Measurements from ENCODE around the gene LENG9. TPM values are rescaled to one million over a fixed set of nuclear protein-coding genes. Genes with fewer than 3 reads are reported as not detected.

Gene LENG9
- total RNA-seq, 1 experiment from 2014 or later: 4.0 TPM

DNA sequence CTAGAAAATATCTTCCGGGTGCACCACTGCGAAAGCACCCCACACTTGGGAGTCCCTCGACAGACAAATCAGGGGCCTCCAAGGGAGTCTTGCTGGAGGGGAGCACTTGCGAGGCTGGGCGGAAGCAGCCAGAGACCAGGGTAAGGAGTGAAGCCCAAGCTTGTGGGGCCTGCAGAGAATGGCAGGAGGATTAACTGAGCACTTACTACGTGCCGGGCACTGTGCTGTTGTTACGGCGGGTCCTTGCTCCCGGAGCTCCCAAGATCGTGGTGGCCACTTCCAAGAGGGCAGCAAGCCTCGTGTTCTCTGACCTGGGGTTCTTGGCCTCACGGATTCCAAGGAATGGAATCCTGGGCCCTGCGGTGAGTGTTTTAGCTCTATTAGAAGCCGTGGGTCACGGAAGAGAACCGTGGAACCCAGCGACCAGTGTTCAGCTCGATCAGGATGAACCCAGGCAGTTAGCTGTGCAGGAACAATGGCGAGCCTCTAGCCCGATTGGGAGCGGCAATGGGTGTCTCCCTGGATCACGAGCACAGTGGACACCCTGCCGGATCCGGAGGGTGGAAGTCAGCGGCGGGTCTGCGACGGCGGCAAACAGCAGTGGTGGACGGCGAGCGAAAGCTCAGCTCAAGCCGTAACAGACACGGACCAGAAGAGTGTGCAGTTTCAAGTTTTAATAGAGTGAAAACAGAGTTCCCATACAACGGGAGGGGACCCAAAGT is 38.8 kb downstream of the LENG9 start:
- Histone ChIP-seq H3K27ac (no peak overlapping the region), H3K36me3 (no peaks in the 10 kb centered on the region), H3K27me3 (replicated peaks) (peaks cover 49% of the 10 kb centered on the region)

DNA sequence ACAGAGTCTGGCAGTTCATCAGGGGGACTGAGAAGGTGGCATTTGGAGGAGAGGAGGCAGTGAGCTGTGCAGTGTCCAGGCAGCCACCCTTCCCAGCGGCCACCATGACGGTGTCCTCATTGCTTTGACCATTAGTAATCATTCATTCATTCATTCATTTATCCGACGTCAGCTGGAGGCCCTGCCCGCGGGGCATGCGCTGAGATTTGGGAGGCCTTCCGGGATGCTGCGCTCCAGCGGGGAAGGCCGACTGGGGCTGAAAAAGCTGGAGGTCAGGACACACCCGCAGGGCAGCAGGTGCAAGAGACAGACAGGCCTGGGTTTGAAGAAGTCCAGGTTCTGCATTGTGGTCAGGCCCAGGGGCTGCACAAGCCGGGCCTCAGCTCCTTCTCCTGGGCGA is 39.4 kb downstream of the LENG9 start:
- H3K36me3 ChIP-seq: no peaks in the 10 kb centered on the region
- no peak overlapping the region for H3K27ac ChIP-seq
- peaks cover 48% of the 10 kb centered on the region for H3K27me3 ChIP-seq (replicated peaks)
- DNase-seq (ENCODE audit: low read depth in 1 of 2, low spot score in 2 of 2): no peak
- H3K4me1 ChIP-seq (replicated peaks): no peaks in the 10 kb centered on the region
- H3K9me3 ChIP-seq (replicated peaks): no peaks in the 10 kb centered on the region
- H3K4me3 ChIP-seq: no peak overlapping the region

More for the DNA sequence above, 38.8 kb downstream of the LENG9 start:
- no peaks in the 10 kb centered on the region for H3K4me1 ChIP-seq (replicated peaks)
- H3K9me3 ChIP-seq (replicated peaks): no peaks in the 10 kb centered on the region
- no peak for DNase-seq (ENCODE audit: low read depth in 1 of 2, low spot score in 2 of 2)
- no peak overlapping the region for H3K4me3 ChIP-seq

DNA sequence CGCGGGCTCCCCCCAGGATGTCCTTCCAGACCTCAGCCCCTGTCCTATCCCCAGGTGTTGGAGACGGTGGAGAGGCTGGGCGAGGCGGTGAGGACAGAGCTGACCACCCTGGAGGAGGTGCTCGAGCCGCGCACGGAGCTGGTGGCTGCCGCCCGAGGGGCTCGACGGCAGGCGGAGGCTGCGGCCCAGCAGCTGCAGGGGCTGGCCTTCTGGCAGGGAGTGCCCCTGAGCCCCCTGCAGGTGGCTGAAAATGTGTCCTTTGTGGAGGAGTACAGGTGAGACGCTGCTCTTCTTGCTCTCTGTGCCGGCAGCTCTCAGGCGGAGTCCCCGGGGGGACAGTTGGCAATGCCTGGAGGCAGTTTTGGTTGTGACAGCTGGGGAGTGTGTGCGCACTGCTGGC is 41.4 kb downstream of the LENG9 start:
- no peaks in the 10 kb centered on the region for H3K36me3 ChIP-seq
- H3K27ac ChIP-seq: no peak overlapping the region
- no peaks in the 10 kb centered on the region for H3K4me1 ChIP-seq (replicated peaks)
- H3K9me3 ChIP-seq (replicated peaks): no peaks in the 10 kb centered on the region
- peaks cover 53% of the 10 kb centered on the region for H3K27me3 ChIP-seq (replicated peaks)
- no peak for DNase-seq (ENCODE audit: low read depth in 1 of 2, low spot score in 2 of 2)
- H3K4me3 ChIP-seq: no peak overlapping the region

DNA sequence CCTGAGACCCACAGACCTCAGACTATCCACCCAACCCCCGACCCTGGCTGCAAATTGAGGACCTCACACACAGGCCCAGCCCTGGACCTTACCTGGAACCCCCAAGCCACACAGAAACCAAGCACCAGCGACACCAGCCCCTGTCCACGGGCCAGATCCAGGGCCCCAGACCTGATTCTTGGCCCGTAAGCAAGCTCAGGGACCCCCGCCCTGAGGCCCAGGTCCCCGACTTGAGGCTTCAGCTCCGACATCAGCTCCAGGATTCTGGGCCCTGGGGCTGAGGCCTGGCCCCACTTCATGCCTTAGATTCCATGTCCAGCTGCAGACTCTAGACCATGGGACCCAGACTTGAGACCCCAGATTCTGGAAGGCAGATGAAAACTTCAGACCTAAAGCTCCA is 42.1 kb downstream of the LENG9 start:
- Histone ChIP-seq H3K27ac (no peak overlapping the region), H3K27me3 (replicated peaks) (peaks cover 59% of the 10 kb centered on the region), H3K36me3 (no peaks in the 10 kb centered on the region), H3K9me3 (replicated peaks) (no peaks in the 10 kb centered on the region), H3K4me3 (no peak overlapping the region), H3K4me1 (replicated peaks) (no peaks in the 10 kb centered on the region)
- DNase-seq (ENCODE audit: low read depth in 1 of 2, low spot score in 2 of 2): no peak

DNA sequence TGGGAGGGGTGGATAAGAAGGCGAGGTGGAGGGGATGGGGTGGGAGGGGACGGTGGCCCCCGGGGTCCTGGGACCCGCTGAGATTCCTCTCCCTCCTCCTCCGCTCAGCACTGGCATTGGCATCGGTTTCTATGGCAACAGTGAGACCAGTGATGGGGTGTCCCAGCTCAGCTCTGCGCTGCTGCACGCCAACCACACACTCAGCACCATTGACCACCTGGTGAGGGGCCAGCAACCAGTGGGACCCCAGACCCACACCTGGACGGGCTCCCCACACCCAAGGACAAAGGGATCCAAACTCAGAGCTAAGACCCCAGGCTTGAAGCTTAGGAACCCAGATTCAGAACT is 42.4 kb downstream of the LENG9 start:
- no peaks in the 10 kb centered on the region for H3K36me3 ChIP-seq
- DNase-seq (ENCODE audit: low read depth in 1 of 2, low spot score in 2 of 2): no peak
- no peaks in the 10 kb centered on the region for H3K9me3 ChIP-seq (replicated peaks)
- H3K4me1 ChIP-seq (replicated peaks): no peaks in the 10 kb centered on the region
- no peak overlapping the region for H3K4me3 ChIP-seq
- H3K27me3 ChIP-seq (replicated peaks): peaks cover 59% of the 10 kb centered on the region
- no peak overlapping the region for H3K27ac ChIP-seq

DNA sequence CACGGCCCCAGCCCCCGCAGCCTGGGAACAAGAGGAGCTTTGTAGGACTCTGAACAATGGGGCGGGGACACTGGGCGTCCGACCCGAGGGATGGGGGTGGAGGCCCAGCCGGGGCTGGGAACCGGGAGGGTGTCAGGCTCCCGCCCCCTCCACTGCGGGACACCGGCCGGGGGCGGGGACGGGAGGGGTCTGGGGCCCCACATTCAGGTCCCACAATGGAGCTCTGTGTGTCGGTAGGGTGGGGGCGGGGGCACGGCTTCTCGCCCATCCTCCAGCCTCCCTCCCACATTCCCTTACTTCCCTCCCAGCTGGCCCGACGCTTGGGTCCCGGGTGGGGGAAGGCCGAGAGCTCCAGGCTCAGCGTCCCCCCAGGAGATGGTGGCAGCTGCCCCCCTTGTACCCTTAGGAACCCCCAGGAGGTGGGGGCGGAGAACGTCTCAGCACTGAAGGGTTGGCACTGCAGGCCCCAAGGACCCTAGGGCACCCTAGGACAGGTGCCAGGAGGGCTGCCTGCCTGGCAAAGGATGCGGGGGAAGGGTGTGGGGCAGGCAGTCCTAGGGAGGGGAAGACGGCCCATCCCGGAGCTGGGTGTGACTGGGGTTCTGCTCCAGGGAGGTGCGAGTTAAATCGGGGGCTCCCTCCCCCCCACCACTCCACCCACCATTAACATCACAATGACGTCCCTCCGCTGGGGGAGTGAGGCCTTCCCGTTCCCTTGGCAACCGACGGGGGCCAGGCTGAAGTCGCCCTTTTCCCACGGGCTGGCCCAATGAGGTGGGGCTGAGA is 43.0 kb downstream of the LENG9 start:
- peaks cover 59% of the 10 kb centered on the region for H3K27me3 ChIP-seq (replicated peaks)
- H3K9me3 ChIP-seq (replicated peaks): no peaks in the 10 kb centered on the region
- H3K4me3 ChIP-seq: no peak overlapping the region
- H3K27ac ChIP-seq: no peak overlapping the region
- H3K36me3 ChIP-seq: no peaks in the 10 kb centered on the region
- H3K4me1 ChIP-seq (replicated peaks): no peaks in the 10 kb centered on the region
- no peak for DNase-seq (ENCODE audit: low read depth in 1 of 2, low spot score in 2 of 2)

DNA sequence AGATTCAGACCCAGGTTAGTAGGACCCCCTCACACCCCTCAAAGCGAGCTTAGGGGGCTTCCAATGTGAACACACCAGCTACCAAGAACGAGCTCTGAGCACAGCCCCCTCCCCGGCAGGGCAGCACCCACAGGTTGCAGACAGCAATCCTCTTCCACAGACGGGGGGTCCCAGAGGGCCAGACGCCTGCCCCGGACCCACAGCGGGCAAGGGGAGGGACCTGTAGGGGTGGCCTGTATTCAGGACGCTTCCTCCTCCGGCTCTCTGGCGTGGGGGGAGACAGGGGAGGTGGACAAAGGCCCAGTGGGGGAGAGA is 43.6 kb downstream of the LENG9 start:
- H3K4me1 ChIP-seq (replicated peaks): no peaks in the 10 kb centered on the region
- peaks cover 62% of the 10 kb centered on the region for H3K27me3 ChIP-seq (replicated peaks)
- H3K4me3 ChIP-seq: no peak overlapping the region
- no peaks in the 10 kb centered on the region for H3K9me3 ChIP-seq (replicated peaks)
- H3K36me3 ChIP-seq: no peaks in the 10 kb centered on the region
- DNase-seq (ENCODE audit: low read depth in 1 of 2, low spot score in 2 of 2): no peak
- no peak overlapping the region for H3K27ac ChIP-seq

DNA sequence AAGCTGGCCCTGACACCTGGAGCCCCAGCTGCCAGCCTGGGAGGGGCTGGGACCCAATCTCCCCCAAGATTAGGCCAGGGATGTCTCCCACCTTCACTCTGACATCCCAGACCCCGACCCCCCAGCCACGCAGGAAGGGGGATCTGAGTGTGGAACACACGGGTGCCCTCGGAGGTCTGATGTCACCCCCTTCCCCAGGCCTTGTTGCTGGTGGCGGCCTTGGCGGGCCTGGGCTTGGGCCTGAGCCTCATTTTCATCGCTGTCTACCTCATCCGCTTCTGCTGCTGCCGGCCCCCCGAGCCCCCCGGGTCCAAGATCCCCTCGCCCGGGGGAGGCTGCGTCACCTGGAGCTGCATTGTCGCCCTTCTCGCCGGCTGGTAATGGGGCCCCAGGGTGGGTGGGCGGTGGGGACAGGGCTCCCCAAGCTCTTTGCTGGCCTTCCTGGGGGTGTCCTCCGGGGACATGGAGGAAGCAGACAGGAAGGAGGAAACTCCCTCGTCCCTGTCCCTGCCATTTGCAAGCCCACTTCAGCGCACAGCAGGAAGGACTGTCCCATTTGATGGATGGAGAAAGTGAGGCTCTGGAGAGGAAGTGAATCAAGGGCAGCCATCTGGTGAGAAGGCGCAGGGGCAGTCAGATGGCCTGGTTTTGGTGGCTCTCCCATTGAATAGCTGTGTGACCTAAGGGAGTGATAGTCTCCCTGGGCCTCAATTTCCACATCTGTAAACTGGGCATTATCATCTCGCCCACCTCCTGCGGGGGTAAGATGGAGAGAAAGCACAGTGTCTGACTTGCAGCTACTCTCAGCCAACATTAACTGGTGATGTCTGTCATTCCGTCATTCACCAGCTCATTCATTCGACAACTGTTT is 44.4 kb downstream of the LENG9 start:
- no peak for DNase-seq (ENCODE audit: low read depth in 1 of 2, low spot score in 2 of 2)
- no peaks in the 10 kb centered on the region for H3K4me1 ChIP-seq (replicated peaks)
- H3K27ac ChIP-seq: no peak overlapping the region
- H3K4me3 ChIP-seq: no peak overlapping the region
- no peaks in the 10 kb centered on the region for H3K9me3 ChIP-seq (replicated peaks)
- no peaks in the 10 kb centered on the region for H3K36me3 ChIP-seq
- H3K27me3 ChIP-seq (replicated peaks): peaks cover 67% of the 10 kb centered on the region

DNA sequence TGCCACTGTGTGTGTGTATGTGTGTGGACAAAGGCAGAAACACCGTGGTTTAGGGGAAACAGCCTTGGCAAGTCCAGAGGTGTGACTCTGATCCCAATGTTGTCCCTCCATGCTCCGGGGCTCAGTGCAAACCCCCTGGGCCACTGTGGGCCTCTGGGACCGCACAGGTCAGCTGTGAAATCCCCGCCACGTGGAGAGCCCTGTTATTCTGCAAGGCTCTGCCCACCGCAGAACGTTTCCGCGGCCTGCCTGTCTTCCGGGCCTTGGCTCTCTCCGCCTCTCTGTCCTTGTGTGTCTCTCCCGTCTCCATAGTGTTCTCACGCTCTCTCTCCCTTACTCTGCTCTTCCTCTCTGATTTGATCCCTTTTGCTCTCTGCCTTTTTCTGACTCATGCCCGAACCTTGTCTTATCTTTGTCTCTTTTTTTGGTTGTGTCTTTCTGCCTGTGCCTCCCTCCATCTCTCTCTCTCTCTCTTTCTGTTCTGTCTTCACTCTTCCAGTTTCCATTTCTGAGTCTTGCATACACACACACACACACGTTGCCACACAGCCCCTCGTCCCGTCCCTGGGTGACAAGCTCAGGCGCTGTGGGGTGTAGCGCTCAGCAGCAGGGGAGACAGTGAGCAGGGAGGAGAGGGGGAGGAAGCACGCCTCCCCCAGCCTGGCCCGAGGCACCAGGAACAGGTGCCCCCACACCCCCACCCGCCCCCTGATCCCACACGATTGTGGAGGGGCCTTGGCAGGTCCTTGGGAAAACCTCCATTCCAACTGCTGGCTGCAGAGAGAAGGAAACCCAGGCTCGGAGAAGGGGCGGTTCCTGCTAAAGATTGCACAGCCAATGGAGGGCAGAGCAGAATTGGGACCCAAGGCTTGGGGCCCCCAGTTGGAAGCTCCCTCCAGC is 45.3 kb downstream of the LENG9 start:
- no peaks in the 10 kb centered on the region for H3K9me3 ChIP-seq (replicated peaks)
- no peaks in the 10 kb centered on the region for H3K36me3 ChIP-seq
- no peak overlapping the region for H3K4me3 ChIP-seq
- H3K27ac ChIP-seq: no peak overlapping the region
- no peak for DNase-seq (ENCODE audit: low read depth in 1 of 2, low spot score in 2 of 2)
- no peaks in the 10 kb centered on the region for H3K4me1 ChIP-seq (replicated peaks)
- H3K27me3 ChIP-seq (replicated peaks): peaks cover 65% of the 10 kb centered on the region

DNA sequence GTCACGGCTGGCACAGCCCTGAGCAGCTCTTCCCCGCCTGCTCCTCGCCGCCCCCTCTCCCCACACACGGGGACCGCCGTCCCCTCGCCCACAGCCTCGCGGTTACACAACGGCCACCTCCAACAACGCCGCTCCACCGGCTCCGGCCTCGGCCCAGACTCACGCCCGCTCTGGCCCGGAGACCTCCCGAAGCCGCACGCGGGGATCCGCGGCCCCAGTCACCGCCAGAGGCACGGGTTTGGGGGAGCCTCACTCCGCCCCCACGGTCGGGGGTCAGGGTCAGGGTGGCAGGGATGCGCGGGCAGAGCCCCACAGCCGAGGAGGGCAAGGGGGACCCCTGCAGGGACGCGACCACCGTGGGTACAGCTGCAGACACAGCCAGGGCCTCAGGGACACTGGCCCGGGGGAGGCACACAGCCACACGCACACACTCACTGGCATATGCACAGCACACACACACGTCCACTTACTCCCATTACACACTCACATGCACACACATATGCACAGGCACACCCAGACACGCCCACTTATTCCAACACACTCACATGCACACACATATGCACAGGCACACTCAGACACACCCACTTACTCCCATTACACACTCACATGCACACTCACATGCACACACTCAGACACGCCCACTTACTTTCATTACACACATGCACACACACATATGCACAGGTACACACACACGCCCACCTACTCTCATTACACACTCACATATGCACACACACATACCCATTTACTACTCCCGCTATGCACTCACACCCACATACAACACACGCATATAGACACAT is 46.7 kb downstream of the LENG9 start:
- H3K4me1 ChIP-seq (replicated peaks): no peaks in the 10 kb centered on the region
- H3K36me3 ChIP-seq: no peaks in the 10 kb centered on the region
- no peak overlapping the region for H3K27ac ChIP-seq
- no peak for DNase-seq (ENCODE audit: low read depth in 1 of 2, low spot score in 2 of 2)
- no peak overlapping the region for H3K4me3 ChIP-seq
- H3K9me3 ChIP-seq (replicated peaks): no peaks in the 10 kb centered on the region
- H3K27me3 ChIP-seq (replicated peaks): peaks cover 63% of the 10 kb centered on the region

DNA sequence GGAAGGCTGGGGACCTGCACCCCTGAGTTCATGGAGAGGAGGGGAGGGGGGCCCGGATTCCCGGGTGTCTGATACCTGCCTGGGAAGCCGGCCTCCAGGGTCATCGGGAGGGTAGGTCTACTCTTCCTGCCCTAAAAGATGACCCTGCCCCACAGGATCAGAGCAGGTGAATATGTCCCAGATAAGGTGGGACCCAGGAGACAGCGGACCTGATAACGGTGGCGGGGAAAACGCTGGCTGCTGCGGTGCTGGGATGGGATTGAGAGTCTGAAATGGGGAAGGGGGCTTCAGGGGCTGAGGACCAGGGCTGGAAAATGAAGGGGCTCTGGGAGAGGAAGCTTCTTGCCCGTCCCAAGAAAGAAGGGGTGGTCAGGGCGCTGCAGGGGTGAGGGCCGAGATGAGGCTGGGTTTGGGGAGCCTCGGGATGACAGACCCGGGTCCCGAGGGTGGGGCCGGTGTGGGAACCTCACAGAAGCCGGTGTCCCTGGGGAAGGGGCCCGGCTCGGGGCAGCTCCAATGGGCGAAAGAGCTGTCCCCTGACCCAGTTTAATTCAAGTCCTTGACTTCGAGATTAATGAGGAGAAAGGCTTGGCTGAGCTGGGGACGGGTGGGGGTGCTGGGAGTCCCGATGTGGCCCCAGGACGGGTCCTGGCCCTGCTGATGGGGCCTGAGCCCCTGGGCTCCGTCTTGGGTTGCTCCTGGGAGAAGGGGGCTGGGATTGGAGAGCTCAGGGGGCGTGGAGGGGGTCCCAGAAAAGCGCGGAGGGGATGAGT is 47.5 kb downstream of the LENG9 start:
- no peak overlapping the region for H3K27ac ChIP-seq
- no peak for DNase-seq (ENCODE audit: low read depth in 1 of 2, low spot score in 2 of 2)
- peaks cover 55% of the 10 kb centered on the region for H3K27me3 ChIP-seq (replicated peaks)
- H3K4me3 ChIP-seq: no peak overlapping the region
- no peaks in the 10 kb centered on the region for H3K4me1 ChIP-seq (replicated peaks)
- no peaks in the 10 kb centered on the region for H3K9me3 ChIP-seq (replicated peaks)
- no peaks in the 10 kb centered on the region for H3K36me3 ChIP-seq

DNA sequence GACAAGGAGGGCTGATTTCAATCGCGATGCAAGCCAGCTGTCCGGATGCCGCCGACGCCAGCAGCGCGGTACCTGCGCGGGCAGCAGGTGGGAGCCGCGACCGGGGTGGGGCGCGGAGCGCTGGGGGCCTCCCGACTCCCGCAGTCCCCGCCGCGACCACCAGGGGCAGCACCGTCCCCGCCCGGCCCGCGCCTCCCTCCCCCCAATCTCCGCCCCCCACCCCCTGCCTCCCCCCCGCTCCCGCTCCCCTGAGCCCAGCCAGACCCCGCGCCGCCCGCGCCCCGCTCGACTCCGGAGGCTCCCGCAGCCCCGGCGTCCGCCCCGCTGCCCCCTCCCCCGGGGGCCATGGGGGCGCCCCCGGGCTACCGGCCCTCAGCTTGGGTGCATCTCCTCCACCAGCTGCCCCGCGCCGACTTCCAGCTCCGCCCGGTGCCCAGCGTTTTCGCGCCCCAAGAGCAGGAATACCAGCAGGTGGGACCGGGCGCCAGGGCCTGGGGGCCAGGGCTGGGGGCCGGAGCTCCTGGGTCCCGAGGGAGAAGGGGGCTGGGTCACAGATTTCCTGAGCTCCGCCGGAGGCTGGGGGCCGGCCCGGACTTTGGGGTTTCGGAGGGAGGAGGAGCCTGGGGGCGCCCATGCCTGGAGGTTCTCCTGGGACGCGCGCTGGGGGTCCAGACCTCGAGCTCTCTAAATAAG is 48.2 kb downstream of the LENG9 start, which contains the start of gene TTYH1:
Gene TTYH1 (plus strand): TSS at position 257 of the 693 bp plus-strand sequence. CDS start 89 bp downstream, at position 346.
- no peak for DNase-seq (ENCODE audit: low read depth in 1 of 2, low spot score in 2 of 2)

More for the DNA sequence above, 48.2 kb downstream of the LENG9 start, which contains the start of gene TTYH1:
- Histone ChIP-seq H3K36me3 (no peaks in the 10 kb centered on the region), H3K27ac (no peak within 1 kb of the TSS), H3K27me3 (replicated peaks) (peaks cover 50% of the 10 kb centered on the region), H3K4me3 (no peak within 1 kb of the TSS), H3K4me1 (replicated peaks) (no peaks in the 10 kb centered on the region), H3K9me3 (replicated peaks) (no peaks in the 10 kb centered on the region)
